ENCODE data around the gene LRMDA.

DNA sequence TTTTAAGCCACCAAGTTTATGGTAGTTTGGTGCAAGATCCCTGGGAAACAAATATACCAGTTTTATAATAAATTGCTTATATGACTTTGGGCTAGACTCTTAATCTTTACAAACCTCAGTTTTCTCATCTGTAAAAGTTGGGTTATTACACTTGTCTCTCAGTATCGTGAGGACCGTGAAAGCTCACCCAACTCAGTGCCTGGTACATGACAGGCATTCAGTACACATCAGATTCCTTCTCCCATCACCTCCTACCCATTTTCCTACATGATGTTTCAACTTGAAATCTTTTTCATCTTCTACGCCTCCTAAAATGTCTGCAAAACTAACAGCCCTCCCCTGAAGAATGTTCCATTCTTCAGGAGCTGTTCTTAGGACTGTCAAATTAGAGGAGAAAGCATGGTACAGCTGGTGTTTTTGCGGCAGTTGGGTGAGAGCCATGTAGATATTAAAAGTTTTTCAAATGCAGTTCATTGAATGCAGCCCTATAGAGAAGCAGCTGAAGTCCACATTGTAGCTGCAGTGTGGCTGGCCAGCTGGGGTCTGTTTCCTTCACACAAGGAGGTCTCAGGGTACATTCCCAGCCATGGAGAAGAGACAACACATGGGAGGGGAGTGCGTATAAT is 812.8 kb downstream of the LRMDA start:
- TF ChIP-seq, protein P1, sequence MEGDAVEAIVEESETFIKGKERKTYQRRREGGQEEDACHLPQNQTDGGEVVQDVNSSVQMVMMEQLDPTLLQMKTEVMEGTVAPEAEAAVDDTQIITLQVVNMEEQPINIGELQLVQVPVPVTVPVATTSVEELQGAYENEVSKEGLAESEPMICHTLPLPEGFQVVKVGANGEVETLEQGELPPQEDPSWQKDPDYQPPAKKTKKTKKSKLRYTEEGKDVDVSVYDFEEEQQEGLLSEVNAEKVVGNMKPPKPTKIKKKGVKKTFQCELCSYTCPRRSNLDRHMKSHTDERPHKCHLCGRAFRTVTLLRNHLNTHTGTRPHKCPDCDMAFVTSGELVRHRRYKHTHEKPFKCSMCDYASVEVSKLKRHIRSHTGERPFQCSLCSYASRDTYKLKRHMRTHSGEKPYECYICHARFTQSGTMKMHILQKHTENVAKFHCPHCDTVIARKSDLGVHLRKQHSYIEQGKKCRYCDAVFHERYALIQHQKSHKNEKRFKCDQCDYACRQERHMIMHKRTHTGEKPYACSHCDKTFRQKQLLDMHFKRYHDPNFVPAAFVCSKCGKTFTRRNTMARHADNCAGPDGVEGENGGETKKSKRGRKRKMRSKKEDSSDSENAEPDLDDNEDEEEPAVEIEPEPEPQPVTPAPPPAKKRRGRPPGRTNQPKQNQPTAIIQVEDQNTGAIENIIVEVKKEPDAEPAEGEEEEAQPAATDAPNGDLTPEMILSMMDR (tag by site-specific recombination; IDR thresholded peaks at IDR 0.05) = no peak
- TF ChIP-seq ZNF514 (tag by site-specific recombination; IDR thresholded peaks at IDR 0.05) (no peak), ZNF629 (tag by site-specific recombination; IDR thresholded peaks at IDR 0.05) (no peak), ZNF529 (tag by site-specific recombination; IDR thresholded peaks at IDR 0.05; ENCODE audit: insufficient replicate concordance) (no peak), ZNF16 (tag by site-specific recombination; IDR thresholded peaks at IDR 0.05; ENCODE audit: low read depth) (no peak), ZNF660 (tag by site-specific recombination; IDR thresholded peaks at IDR 0.05) (no peak), ZNF600 (tag by site-specific recombination; IDR thresholded peaks at IDR 0.05) (no peak), ZNF221 (tag by site-specific recombination; IDR thresholded peaks at IDR 0.05; ENCODE audit: borderline replicate concordance) (no peak), ZNF354C (tag by site-specific recombination; IDR thresholded peaks at IDR 0.05; ENCODE audit: borderline replicate concordance, low read depth) (no peak)
- TF ChIP-seq, protein P2, sequence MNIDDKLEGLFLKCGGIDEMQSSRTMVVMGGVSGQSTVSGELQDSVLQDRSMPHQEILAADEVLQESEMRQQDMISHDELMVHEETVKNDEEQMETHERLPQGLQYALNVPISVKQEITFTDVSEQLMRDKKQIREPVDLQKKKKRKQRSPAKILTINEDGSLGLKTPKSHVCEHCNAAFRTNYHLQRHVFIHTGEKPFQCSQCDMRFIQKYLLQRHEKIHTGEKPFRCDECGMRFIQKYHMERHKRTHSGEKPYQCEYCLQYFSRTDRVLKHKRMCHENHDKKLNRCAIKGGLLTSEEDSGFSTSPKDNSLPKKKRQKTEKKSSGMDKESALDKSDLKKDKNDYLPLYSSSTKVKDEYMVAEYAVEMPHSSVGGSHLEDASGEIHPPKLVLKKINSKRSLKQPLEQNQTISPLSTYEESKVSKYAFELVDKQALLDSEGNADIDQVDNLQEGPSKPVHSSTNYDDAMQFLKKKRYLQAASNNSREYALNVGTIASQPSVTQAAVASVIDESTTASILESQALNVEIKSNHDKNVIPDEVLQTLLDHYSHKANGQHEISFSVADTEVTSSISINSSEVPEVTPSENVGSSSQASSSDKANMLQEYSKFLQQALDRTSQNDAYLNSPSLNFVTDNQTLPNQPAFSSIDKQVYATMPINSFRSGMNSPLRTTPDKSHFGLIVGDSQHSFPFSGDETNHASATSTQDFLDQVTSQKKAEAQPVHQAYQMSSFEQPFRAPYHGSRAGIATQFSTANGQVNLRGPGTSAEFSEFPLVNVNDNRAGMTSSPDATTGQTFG (tag by site-specific recombination; IDR thresholded peaks at IDR 0.05; ENCODE audit: borderline replicate concordance) = no peak
